Stimulated activated CD4-positive, alpha-beta T cell treated with anti-CD3 and anti-CD28 coated beads, TNF-alpha, amount 100 ng/mL, for 48 hours (primary cell): ENCODE measurements around the gene PPM1N.

Experiments used
- DNase-seq, 3 donors: peaks; one replicate each; pipeline ENCODE4 v3.0.0-alpha.2; 2020; ENCODE audit warnings: low read depth in 3 of 3

The PPM1N gene

GRCh38 chr19:45528744-45529419, 30.6 kb downstream of the PPM1N start:
- DNase-seq: no peak

- DNase-seq: no peak
Measured at GRCh38 chr19:45529420-45529785, 31.2 kb downstream of the PPM1N start.

DNA sequence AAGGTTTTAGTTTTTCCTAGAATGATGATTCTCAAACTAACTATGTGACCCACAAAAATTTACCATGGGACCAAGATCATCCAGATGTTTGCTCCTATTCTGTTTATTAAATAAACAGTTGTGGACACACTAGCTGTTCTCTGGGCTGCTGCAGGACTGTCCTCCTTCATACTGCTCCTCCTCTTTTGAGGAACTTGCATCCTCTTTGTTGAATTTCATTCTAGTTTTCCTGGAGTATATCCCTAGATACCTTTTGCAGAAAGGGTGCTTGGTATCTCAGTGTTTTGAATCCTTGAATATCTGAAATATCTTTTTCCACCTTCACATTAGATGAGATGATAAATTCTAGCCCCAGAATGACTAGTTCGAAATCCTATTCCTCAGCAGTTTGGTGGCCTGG, 33.1 kb downstream of the PPM1N start:
- no peak for DNase-seq

DNA sequence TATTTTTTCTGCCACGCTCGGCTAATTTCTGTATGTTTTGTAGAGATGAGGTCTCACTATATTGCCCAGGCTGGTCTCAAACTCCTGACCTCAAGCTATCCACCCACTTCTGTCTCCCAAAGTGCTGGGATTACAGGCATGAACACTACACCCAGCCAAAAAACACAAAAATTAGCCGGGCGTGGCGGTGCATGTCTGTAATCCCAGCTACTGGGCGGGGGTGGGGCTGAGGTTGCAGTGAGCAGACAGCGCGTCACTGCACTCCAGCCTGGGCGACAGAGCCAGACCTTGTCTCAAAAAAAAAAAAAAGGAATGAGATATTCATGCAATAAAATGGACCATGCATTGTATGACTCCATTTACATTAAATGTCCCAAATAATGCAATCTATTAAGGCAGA, 41.2 kb downstream of the PPM1N start:
- DNase-seq: no peak

- no peak for DNase-seq
Measured at GRCh38 chr19:45542234-45542668, 44.0 kb downstream of the PPM1N start.

- no peak for DNase-seq
Measured at GRCh38 chr19:45547211-45547770, 49.0 kb downstream of the PPM1N start.

- DNase-seq: no peak
Measured at GRCh38 chr19:45547965-45548609, 49.8 kb downstream of the PPM1N start.
